Iris pigment epithelial cell (primary cell): Measurements from ENCODE around the gene NHERF1.

ENCODE experiments used
- DNase-seq: peaks from one replicate; pipeline ENCODE4 v3.0.0-alpha.2; 2011; ENCODE audit warnings: low read depth

The NHERF1 gene

GRCh38 chr17:74810699-74811485 is 62.5 kb downstream of the NHERF1 start:
- DNase-seq: no peak

GRCh38 chr17:74812109-74813009 is 63.9 kb downstream of the NHERF1 start:
- no peak for DNase-seq

DNA sequence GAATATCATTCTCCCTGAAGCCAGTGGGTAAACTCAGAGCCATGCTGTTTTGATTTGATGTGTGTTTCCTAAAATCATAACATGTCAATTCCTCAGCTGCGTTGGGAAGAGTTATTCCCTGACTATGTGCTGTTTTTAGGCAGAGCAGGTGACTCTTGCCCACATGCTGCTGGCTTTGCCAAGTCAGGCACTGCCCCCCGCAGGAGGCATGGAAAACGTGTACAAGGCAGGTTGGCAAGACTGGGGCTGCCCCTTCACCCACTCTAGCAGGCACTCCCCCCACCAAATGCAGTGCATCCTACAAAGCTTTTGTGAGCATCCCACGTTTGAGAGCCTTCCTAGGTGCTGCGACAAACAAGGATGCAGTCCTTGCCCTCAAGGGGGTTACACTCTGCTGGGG is 66.0 kb downstream of the NHERF1 start:
- DNase-seq: no peak

GRCh38 chr17:74815067-74815466 is 66.6 kb downstream of the NHERF1 start:
- DNase-seq: no peak

DNA sequence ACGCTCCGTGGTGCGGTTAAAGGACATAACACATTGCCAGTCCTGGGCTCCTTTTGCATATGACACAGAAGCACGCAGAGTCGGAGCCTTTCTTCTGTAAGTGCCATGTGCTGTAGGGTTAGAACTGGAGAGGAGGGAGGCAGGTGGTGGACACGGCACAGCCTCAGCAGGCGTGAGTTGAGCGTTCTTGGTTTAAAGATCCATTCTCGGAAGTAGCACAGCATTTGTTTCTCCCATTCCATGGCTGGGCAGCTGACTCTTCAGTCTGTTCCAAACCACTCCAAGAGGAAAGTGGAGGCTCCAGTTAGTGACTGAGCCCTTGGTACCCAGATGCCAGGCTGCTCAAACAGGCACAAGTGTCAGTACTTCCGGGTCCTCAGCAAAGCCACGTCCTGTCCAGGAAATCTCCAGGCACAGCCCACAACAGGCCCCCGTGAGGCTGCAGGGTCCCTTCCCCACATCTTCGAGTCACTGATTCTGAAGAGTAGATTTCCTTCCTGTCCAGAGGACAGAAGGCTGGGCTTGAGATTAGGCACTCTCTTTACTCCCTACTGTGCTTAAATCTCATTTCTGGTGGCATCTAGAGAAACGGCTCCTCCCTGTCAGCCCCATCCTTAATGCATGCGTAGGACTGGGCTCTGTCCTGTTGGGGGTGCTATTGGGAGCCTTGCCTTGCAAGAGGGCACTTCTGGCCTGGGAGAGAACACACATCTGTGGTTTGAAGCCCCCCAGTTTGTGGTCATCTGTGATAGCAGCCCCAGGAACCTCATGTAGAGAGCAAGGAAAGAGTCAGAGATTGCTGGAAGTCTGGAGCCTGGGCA is 67.3 kb downstream of the NHERF1 start:
- peak; percentile 5 for DNase-seq

DNA sequence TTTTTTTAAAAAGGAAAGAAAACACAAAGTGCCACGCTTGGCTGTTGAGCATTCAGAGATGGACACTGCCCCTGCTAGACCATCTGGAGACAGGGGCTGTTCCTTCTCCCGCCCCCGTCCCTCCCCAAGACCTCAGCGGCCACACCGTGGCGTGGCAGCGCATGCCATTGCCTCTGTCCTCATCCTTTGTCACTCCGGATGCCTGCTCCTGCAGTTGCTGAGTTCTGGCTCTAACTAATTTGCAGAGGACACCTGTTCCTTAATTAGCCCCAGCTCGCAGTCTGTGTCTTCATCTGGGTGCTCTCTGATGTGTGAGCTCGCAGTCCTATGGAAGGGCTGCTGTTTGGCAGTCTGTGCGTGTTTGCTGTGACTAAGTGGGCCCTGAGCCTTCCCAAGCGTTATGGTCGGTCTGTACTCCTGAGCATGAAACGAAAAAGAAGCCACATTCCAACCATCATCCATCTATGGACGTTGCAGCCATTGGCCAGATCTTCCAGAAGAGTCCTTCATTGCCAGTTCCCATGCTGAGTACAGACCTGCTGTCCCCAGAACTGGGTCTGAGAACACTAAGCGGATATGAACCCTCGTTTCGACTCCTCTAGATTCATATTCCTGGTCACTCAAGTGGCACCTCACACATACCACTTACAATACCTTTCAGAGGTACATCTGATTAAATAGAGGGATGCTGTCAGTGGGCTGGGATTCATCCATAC is 68.6 kb downstream of the NHERF1 start:
- no peak for DNase-seq

DNA sequence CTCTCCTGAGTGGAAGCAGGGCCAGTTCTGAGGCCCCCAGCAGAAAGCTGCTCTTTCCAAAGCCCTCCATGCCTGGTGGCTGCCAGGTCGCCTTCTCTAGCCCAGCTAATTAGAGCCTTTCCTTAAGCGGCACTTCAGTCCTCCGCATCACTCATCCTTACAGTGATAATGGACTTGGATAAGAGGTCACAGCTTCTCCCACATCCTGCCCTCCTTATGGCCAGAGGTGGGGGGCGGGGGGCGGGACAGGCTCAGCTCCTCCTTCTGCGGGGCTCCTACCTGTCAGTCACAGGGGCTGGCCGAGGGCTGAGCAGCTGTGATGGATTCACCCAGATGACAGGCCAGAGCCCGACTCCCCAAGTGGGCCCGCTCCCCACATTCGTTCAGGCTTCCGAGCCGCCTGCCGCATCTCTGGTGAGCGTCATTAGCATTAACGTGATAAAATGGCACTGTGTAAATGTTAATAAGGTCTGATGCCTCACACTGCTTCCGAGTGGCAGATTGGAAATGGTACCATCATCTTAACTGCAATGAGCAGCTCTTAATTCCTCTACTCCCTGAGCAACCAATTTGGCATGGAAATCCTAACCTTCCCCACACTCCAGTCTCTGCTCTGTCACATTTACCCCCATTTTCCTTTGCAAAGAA is 70.0 kb downstream of the NHERF1 start:
- DNase-seq: no peak
